22Rv1 (cell line): ENCODE data around the gene LCN12.

ENCODE experiments used
- H3K27ac ChIP-seq: fragments of 450-650 bp; 2 replicates; pipeline ENCODE4 v1.5.1; 2017
- CTCF ChIP-seq: fragments of 450-650 bp; IDR thresholded peaks from 2 replicates; pipeline ENCODE4 v1.5.1; 2017; ENCODE audit warnings: mild to moderate bottlenecking
- ZFX ChIP-seq: fragments of 450-650 bp; IDR thresholded peaks from 2 replicates; pipeline ENCODE4 v1.6.1; 2017; ENCODE audit warnings: antibody characterized with exemption, borderline replicate concordance

LCN12 gene

GRCh38 chr9:136965771-136966484 is 13.9 kb downstream of the LCN12 start:
- no peak overlapping the region for H3K27ac ChIP-seq
- TF ChIP-seq CTCF (no peak), ZFX (no peak)

GRCh38 chr9:136968333-136969127 is 16.5 kb downstream of the LCN12 start:
- H3K27ac ChIP-seq: no peak overlapping the region
- TF ChIP-seq CTCF (no peak), ZFX (no peak)

GRCh38 chr9:136969150-136969549 is 17.1 kb downstream of the LCN12 start:
- H3K27ac ChIP-seq: no peak overlapping the region
- no peak for TF ChIP-seq ZFX

- H3K27ac ChIP-seq: no peak overlapping the region
- TF ChIP-seq CTCF: no peak
- no peak for TF ChIP-seq ZFX
Measured at GRCh38 chr9:136969774-136970173, 17.7 kb downstream of the LCN12 start.

- TF ChIP-seq CTCF (no peak), ZFX (no peak)
- H3K27ac ChIP-seq: no peak overlapping the region
Measured at GRCh38 chr9:136970361-136970760, 18.3 kb downstream of the LCN12 start.

GRCh38 chr9:136971746-136972145 is 19.7 kb downstream of the LCN12 start:
- TF ChIP-seq CTCF: no peak
- TF ChIP-seq ZFX: no peak
- H3K27ac ChIP-seq: no peak overlapping the region

GRCh38 chr9:136972335-136972734 is 20.3 kb downstream of the LCN12 start:
- TF ChIP-seq CTCF: no peak
- TF ChIP-seq ZFX: no peak
- H3K27ac ChIP-seq: no peak overlapping the region
